Uterus (tissue), 4 donors: ENCODE results near the gene GPR101. TPM values are rescaled to one million over a fixed set of nuclear protein-coding genes. Genes with fewer than 3 reads are reported as not detected.

Source experiments
- DNase-seq, 2 donors: peaks; one replicate each; pipeline ENCODE4 v3.0.0-alpha.2; 2019 to 2020
- H3K27ac ChIP-seq, 2 donors: fragments of 200-600 bp; sonication (generic); 1 replicate in 1 of 2; 2 replicates in 1 of 2; pipeline ENCODE4 v1.5.1; 2016 to 2018
- H3K27me3 ChIP-seq, 2 donors: fragments of 200-600 bp; sonication (generic); one replicate each; pipeline ENCODE4 v1.5.1; 2018 to 2019; ENCODE audit warnings: control low read depth in 1 of 2
- H3K36me3 ChIP-seq, 2 donors: fragments of 200-600 bp; sonication (generic); one replicate each; pipeline ENCODE4 v1.5.1; 2019; ENCODE audit warnings: control low read depth in 1 of 2
- H3K4me1 ChIP-seq, 2 donors: fragments of 200-600 bp; sonication (generic); one replicate each; pipeline ENCODE4 v1.5.1; 2018 to 2019; ENCODE audit warnings: control low read depth in 1 of 2
- H3K4me3 ChIP-seq, 2 donors: fragments of 200-600 bp; sonication (generic); 1 replicate in 1 of 2; 2 replicates in 1 of 2; pipeline ENCODE4 v1.5.1; 2018 to 2019; ENCODE audit warnings: mild to moderate bottlenecking in 1 of 2
- H3K9me3 ChIP-seq, 2 donors: fragments of 200-600 bp; sonication (generic); one replicate each; pipeline ENCODE4 v1.5.1; 2019; ENCODE audit warnings: control low read depth in 1 of 2
- CTCF ChIP-seq, 4 experiments: fragments of 200-600 bp in 2 of 4; fragments of 450-650 bp in 2 of 4; sonication (generic) in 2 of 4; IDR thresholded peaks; one replicate each; pipeline ENCODE4 v1.5.1; 2016 to 2019; ENCODE audit warnings: antibody characterized with exemption in 4 of 4, mild to moderate bottlenecking in 2 of 4, moderate library complexity in 1 of 4
- POLR2A ChIP-seq, 2 donors: fragments of 450-650 bp; IDR thresholded peaks; one replicate each; pipeline ENCODE4 v1.6.1; 2016; ENCODE audit warnings: antibody characterized with exemption in 2 of 2, mild to moderate bottlenecking in 1 of 2, moderate library complexity in 1 of 2
- intact Hi-C: fragments of 100-400 bp; cut with DNase I; formaldehyde crosslinking; loops from one replicate; pipeline ENCODE4 v1.15.1; 2023; ENCODE audit warnings: low total_unique reads
- total RNA-seq, 4 donors: library from RNA; depleted of rRNA in 3 of 4; stranded (reverse); fragments of >200 nt in 3 of 4; gene quantifications; one replicate each; pipeline versions ENCODE4 v1.1.0 to v1.2.4, GENCODE V29; 2014 to 2023
- donor health status: DM: yes; HTN: yes; CAD: no.

The GPR101 gene
- total RNA-seq, 4 donors from 2014 or later = not detected

DNA sequence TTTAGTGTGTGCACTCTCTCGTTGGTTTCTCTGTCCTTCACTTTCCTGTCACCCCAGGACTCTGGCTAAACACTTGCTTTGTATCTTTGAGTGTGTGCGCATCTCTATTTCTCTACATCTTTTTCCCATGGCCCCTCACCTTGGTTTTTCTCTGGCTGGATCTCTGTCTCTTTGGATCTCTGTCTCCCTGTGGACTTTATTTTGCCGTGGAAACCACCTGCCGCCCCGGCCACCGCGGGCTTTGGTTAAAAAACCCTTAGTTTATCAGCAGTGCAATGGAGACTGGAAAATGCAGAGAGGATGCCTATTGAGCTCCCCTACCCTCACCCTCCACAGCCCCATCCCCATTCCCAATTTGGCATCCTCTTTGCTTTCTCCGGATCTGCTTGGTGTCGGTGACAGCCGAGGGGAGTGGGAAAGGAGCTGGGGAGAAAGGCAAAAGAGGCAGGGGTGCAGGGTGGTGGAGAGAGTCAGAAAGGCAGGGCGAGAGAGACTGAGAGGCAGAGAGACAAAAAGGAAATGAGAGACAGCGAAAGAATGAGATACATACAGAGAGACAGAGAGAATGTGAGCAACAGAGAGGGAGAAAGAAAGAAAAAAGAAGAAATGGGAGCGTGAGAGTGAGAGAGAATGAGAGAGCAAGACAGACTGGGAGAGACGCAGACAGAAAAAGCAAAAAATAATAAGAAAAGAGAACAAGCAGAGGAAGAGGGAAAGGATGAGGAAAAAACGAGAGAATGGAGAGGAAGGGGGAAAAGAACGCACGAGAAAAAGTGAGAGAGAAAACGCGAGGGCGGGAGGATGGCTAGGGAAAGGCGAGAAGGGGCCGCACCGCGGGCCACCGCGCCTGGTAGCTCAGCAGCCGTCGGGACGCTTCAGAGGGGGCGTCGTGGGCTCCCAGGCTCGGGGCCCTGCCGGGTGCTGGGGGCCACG, 688 bp downstream of the GPR101 start:
- H3K27me3 ChIP-seq = peaks cover 0 to 19% of the 10 kb centered on the region in 2 donors
- no peak overlapping the region for H3K4me3 ChIP-seq
- H3K27ac ChIP-seq = no peak overlapping the region
- no peak for DNase-seq
- intact Hi-C loops = no loop called here
- no peak for TF ChIP-seq CTCF (IDR thresholded peaks at IDR 0.05)
- TF ChIP-seq POLR2A (IDR thresholded peaks at IDR 0.05) = no peak
- H3K36me3 ChIP-seq = no peaks in the 10 kb centered on the region
- H3K9me3 ChIP-seq = no peaks in the 10 kb centered on the region
- peaks cover 0 to 7% of the 10 kb centered on the region in 2 donors for H3K4me1 ChIP-seq

- TF ChIP-seq CTCF (IDR thresholded peaks at IDR 0.05) = no peak
- no peak for TF ChIP-seq POLR2A (IDR thresholded peaks at IDR 0.05)
- Histone ChIP-seq H3K4me3 (peak overlapping the region in 1 of 2 donors; percentile 26), H3K27me3 (peaks cover 0 to 19% of the 10 kb centered on the region in 2 donors), H3K36me3 (no peaks in the 10 kb centered on the region), H3K27ac (no peak overlapping the region), H3K9me3 (no peaks in the 10 kb centered on the region), H3K4me1 (peaks cover 0 to 7% of the 10 kb centered on the region in 2 donors)
- DNase-seq = no peak
- intact Hi-C loops = no loop called here
These were observed 1.5 kb downstream of the GPR101 start for GRCh38 chrX:137032341-137032694.

GRCh38 chrX:137031517-137032340, 2.1 kb downstream of the GPR101 start:
- DNase-seq = no peak
- TF ChIP-seq POLR2A (IDR thresholded peaks at IDR 0.05) (no peak), CTCF (IDR thresholded peaks at IDR 0.05) (no peak)
- peaks cover 0 to 14% of the 10 kb centered on the region in 2 donors for H3K27me3 ChIP-seq
- H3K36me3 ChIP-seq = no peaks in the 10 kb centered on the region
- peak overlapping the region in 1 of 2 donors; percentile 26 for H3K4me3 ChIP-seq
- intact Hi-C loops = no loop called here
- no peak overlapping the region for H3K27ac ChIP-seq
- no peaks in the 10 kb centered on the region for H3K9me3 ChIP-seq
- peaks cover 0 to 7% of the 10 kb centered on the region in 2 donors for H3K4me1 ChIP-seq

DNA sequence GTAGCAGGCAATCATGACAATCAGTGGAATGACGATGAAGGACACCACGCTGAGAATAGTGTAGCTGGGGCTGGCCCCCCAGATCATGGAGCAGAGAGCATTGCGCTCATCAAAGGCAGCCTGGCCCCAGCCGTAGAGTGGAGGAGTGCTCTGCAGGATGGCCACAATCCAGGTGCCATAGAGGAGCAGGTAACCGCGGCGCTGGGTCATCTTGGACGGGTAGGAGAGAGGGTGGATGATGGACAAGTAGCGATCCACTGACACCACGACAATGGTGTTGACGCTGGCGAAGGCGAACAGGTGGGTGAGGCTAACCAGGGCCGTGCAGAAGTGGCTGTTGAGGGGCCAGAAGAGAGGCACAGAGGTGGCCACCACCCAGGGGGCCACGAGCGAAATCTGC, 2.8 kb downstream of the GPR101 start:
- intact Hi-C loops = no loop called here
- H3K36me3 ChIP-seq = no peaks in the 10 kb centered on the region
- TF ChIP-seq CTCF (IDR thresholded peaks at IDR 0.05) (no peak), POLR2A (IDR thresholded peaks at IDR 0.05) (no peak)
- peaks cover 0 to 7% of the 10 kb centered on the region in 2 donors for H3K4me1 ChIP-seq
- no peak for DNase-seq
- H3K4me3 ChIP-seq = no peak overlapping the region
- no peaks in the 10 kb centered on the region for H3K9me3 ChIP-seq
- H3K27ac ChIP-seq = no peak overlapping the region
- H3K27me3 ChIP-seq = peaks cover 0 to 14% of the 10 kb centered on the region in 2 donors
